DMS 273 treated with DMSO at 0.1 percent for 48 hours (cell line): ENCODE data around the gene PSMG4.

Source experiments
- DNase-seq: peaks from one replicate; lab custom pipeline; 2025; lab: John Stamatoyannopoulos, UW

The PSMG4 gene

DNA sequence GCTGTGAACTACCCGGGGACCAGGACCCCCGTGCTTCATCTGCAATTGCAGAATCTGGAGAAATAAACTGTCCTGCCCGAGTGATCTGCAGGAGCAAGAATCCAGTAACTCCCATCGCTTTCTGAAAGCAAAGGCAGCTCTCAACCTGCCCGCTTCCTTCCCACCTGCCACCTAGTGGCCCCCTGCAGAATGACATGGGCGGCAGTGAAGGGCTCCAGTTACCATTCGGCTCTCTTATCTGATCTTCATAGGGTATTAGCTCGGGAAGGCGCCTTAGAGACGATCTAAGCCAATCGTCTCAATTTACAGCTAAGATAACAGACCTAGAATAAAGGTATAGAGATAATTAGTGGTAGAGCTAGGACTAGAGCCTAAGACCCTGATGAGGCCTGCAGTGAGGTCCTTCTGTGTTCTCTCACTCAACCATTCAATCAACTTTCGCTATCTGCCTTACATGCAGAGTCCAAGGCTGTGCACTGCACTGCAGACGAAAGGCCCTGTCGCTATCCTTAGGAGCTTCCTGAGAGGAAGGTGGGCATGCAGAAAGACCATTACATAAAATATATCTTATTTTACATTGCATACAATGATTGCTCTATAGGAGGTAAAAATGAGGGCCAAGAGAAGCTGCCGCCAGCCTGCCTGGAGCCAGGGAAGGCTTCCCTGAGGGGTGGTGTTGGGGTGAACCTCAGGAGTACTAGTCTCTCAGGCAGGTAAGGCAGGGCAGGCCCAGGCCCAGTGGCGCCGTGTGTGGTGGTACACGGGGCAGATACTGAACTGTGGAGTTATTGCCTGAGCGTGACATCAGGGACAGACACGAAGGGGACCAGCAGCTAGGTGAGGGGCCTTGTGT, 7.1 kb upstream of the PSMG4 start:
- DNase-seq: peak; percentile 66

DNA sequence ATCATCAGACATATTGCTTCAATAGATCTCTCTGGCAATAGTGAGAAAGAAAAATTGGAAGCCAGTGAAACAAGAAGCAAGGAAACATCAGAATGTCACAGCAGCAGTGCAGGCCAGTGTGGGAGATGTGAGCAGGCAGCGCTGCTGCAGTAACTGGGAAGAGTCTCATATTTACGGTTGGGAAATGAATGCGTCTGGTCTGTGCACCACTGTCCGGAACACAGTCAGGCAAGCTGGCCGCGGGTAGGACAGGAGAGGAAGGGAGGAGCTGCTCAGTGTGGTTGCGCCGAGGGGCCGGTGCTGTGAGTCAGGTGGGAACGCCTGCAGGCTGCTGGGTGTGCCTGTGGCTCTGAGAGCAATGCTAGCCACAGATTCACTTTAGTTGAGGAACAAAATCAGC, 6.4 kb upstream of the PSMG4 start:
- DNase-seq: no peak

DNA sequence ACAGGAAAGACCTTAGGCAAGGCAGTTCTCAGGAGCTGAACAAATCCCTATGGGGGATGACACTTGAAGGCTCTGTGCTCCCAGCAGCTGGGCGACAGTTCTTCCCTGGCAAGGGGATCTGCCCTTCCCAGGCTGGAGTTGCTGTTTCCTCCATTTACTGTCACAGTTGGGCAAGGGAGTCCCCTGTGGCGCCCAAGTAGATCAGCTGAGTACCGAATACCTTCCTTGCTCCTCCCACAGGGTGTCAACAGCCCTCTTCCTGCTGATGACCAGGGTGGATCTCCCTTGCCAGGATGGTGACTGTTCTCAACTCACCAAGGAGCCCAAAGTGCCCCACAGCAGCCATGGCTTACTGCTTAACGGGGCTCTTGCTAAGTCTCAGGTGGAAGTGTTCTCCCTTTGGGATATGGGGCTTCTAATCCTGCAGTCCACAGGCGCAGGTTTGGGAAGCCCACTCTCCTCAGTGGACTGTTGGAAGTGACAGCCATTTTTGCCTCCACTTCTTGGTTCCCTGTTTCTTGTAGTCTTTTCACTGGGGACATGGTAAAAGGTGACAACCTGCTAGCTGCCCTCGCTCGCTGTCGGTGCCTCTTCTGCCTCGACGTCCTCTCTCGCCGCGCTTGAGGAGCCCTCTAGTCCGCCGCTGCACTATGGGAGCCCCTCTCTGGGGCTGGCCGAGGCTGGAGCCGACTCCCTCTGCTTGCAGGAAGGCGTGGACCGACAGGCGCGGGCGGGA, 5.7 kb upstream of the PSMG4 start:
- DNase-seq: no peak

DNA sequence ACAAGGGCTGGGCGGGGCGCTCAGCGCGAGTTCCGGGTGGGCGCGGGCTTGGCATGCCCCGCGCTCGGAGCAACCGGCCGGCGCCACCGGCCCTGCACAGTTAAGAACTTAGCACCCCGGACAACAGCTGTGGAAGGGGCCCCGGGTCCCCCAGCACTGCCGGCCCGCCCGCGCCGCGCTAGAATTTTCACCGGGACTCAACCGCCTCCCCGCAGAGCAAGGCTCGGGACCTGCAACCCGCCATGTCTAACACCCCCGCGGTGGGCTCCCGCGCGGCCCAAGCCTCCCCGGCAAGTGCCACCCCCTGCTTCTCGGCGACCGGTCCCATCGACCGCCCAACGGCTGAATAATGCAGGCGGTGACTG, 5.2 kb upstream of the PSMG4 start:
- DNase-seq: no peak

DNA sequence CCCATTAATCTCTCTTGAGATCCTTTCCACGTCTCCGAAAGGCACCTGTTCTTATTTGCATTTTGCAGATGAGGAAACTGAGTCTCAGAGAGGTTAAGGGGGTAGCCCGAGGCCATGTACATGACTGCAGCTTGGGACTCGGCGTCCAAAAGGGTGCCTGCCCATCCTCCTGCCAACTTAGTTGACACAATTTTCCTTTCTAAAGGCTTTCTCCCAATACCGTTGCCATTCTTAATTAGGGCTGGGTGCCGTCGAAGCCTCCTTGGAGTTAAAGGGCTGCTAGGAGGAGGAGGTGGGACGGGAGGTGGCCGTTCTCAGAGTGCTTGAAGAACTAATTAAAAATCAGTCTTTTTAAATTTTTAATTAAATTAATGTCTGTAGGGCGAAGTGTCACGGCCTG, 546 bp upstream of the PSMG4 start:
- DNase-seq: no peak

DNA sequence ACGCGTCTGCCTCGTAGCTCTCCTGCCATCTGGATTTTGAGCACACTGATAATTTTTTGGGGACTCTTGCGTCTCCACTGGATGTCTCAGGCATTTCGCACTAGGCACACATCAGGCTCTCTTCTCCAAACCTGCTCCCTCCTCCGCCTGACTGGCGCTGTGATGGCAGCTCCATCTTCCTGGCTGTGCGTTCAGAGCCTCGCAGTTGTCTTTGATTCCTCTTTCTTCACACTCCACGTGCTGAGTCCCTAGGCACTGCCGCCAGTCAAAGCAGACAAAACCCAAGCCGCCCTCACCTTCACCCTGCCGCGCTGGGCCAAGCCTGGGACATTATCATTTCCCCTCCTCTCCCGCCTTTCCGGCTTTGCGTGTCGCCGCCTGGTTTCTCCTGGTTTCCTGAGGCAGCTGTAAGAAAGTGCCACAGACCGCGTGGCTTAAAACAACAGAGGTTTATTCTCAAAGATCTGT, 778 bp downstream of the PSMG4 start:
- DNase-seq: peak; percentile 9

DNA sequence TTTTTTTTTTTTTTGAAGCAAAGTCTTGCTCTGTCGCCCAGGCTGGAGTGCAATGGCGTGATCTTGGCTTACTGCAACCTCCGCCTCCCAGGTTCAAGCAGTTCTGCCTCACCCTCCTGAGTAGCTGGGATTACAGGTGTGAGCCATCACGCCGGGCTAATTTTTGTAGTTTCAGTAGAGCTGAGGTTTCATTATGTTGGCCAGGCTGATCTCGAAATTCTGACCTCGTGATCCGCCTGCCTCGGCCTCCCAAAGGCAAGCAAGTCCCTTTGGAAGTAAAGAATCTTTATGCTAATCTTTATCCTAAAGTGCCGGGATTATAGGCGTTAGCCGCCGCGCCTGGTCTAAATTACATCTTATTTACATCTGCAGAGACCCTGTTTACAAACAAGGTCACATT, 1.5 kb downstream of the PSMG4 start:
- no peak for DNase-seq

DNA sequence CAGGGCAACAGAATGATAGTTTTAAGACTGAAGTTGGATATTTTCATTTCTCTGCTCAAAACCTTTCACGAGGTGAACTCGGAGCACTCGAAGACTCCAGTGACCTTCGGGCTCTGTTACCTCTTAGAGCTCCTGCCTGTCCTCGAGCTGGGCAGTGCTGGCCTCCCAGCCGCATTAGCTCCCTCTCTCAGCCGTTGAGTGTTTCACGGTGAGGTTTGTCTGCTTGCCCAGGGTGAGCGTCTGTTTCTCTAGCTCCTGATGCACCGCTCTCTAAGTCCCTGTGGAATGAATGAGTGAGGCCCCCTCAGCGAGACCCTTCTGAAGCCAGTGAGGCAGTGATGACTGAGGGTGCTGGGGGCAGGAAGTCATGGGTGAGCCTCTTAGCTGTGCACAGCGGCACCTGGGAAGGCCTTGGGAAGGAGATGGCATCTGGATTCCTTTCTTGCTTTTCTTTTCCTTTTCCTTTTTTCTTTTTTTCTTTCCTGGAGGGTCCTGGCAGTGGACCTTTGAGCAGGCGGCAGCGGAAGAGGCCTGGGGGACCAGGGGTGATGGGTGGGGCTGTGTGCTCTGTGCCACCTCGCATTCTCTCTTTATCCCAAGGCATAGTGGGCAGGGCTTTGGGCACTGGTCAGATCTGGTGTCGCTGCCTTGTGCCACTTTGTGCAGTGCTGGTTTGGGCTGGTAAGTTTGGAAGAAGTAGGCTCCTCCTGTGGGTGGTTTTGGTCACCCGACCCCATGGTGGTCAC, 2.2 kb downstream of the PSMG4 start:
- no peak for DNase-seq

DNA sequence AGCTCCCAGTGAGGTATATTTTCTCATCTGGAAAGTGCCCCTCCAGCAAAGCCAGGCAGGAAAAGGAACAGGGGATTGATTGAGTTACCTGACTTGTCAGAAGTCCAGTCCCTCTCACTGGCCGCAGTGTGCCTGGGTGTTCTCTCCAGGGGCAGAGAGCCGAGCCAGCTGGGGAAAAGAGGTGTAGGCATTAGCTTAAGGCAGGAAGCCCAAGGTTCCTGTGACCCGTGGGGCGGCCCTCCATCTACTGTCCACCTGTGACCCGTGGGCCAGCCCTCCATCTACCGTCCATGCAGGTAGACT, 2.7 kb downstream of the PSMG4 start:
- DNase-seq: no peak

DNA sequence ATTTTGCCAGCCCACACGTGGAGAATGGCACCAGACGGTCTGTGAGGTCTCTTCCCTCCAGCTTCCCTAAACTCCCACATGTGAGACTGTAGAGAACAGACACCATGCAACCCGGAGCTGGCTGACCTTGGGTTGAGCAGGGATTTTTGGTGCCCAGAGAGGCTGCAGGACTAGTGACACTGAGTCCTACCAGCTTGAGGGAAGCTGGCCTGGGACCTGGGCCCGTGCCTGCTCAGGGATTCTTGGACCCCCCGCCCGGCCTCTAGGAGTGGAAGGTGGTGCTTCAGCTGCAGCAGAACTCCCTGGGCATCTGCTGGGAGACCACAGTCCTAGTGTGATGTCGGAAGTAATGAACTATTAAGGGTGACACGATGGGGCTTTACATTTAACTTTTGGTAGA, 3.2 kb downstream of the PSMG4 start:
- DNase-seq: no peak

DNA sequence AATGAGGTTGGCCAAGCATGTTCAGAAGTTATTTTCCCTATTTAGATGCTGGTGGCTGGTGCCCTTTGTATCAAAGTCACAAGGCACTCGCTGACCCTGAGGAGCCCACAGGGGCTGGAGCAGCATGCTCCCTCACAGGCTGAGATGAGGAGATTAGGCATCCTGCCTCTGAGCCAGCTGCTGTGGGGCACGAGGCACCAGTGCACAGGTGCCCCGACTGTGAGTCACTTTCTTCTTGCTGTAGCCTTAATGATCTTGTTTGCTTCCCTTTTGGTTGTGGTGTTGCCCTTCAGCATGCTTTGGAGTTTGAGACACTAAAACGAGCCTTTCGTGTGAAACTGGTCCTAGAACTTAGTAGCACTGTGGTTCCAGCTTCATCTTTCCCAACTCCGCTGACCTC, 4.3 kb downstream of the PSMG4 start:
- no peak for DNase-seq

DNA sequence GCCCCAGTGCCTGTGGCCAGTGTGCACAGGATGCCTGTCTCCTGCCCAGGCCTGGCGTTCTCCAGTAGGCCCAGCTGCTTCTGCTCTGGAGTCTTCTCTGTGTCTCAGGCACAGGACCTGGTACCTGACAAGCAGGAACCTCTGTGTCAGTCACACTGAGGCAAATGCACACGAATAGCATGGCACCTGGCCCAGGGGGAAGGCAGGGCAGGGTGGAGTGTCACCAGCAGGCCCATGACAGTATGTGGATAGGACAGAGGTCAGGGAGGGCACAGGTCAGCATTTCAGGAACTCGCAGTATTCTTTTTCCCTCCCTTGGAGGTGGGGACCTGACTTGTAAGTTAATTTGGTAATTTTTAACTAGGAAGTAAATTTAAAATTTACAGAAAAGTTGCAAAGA, 5.6 kb downstream of the PSMG4 start:
- DNase-seq: no peak

DNA sequence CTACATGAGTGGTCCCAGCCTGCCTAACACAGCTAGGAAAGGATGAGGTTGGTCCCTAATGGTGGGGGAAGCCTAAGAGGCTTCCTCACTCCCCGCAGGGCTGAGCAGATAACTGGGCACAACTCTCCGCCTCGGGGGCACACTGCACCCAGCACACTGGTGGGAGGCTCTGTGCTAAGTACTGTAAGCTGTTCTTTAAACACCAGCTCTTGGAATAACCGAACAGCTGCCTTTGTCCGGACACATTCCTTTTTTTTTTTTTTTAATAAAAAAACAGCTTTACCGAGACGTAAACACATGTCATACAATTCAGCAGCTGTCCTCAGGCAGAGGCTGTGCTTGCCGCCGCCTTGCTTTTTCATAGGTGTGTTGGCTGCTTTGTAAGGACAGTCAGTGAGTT, 6.9 kb downstream of the PSMG4 start:
- no peak for DNase-seq

DNA sequence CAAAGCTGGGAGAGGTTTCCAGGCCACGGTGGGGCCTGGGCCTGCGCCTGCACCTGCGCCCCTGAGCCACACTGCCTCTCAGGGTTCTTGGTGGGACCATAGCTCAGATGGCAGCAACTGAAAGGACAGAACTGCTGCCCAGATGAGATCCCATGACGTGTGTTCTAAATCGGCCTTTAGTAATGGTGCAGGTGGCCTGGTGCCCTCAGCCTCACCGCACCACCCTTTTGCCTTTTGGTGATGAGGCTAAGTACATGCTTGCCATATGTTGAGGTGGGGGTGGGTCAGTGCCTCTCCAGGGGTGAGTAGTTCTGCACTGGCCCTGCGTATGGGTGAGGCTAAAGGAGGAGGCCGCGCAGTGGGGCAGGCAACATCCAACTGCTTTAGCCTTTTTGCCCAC, 7.4 kb downstream of the PSMG4 start:
- no peak for DNase-seq

DNA sequence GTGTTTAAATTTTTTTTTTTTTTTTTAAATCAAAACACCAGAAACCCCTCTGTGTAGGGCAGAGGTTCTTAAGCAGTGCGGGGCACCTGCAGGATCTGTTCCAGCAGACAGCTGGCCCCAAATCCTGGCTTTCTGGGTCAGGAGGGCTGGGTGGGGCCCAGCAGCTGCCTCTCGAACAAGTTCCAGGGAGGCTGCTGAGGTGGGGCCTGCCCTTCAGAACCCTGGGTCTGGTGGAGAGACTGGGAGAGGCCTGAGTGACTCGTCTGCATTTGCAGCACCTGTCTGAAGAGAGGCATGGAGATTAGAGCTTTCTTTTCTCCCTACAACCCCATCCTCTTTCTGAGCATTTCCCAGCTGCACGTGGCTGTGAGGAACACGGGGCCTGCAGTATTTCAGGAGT, 8.4 kb downstream of the PSMG4 start:
- DNase-seq: no peak

DNA sequence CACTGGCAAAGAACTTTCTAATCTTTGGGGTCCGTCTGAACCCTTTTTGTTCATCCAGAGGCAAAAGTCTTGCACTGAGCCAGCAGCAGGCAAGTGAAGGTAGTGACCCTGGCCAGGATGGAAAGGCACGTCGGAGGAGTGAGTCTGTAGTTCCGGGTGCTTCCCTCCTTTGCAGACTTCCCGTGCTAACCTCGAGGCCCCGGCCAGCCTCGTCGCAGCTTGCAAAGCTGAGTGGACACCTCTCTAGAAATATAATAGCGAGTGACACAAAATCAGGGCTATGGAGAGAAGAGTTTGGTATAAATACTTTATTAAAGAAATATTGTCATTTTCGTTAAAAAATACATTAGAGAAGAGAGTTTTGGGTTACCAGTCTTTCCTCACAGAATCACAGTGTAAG, 9.9 kb downstream of the PSMG4 start:
- DNase-seq: no peak

DNA sequence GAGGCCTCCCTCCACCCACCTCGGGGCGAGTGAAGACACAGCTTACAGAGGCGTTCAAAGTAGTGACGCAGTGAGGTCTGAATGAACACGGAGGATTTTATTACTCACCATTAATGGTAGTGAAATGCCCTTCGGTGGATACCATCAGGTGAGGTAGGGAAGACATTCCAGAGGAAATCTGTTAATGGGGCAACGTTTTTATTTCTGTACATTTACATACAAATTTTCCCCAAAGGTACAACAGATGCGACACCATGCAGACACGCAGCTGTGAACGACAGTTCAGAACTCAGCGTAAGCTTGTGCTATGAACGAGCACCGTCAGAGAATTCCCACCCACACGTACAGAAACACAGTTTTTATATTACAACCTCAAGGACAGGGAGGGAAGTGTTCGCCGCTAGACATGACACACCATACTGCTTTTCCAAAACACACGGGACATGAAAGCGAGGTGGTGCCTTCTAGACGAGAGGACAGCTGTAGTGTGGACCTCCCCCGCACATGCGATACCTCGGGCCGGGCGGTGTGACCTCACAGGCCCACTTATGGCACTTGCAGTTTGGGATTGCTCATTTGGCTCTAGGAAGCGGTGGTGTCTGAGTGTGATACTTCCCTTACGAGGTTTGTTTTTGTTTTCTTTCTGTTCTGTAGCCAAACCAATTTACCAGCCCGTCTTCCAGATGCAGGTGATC, 10.7 kb downstream of the PSMG4 start:
- DNase-seq: no peak

DNA sequence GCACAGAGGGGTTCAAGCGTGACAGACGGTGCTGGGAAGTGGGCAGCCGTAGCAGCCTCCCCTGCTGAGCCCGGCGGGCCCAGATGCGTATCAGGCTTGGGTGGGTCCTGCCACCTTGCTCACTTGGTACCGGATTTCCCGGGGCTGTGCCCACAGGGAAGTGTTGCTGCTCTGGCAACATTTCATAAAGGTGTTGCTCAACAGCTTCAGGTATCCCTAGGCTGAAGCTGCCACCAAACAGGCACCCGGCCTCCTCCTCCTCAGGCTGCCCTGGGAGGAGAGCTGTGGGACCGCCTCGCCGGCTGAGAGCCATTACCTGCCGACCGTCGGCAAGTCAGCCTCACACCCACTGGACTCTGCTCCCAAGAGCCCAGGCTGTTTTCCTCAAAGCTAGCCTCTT, 11.5 kb downstream of the PSMG4 start:
- no peak for DNase-seq

DNA sequence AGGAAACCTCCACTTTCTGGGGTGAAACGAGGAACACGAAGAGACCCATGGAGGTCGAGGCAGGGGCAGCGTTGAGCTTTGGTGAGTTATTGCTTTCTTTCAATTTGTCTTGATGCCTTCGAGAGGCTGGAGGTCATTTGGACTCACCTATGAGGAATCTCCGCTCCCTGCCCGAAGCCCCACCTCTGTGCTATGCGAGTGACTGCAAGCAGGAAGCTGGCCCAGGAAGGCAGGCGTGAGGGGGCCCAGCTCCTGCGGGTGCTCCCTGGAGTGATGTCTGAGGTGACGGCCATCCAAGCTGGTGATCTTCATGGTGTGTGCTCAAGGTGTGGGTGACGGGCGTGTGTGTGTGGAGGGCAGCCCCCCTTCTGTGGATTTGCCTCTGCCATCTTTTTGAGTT, 13.0 kb downstream of the PSMG4 start:
- DNase-seq: no peak

DNA sequence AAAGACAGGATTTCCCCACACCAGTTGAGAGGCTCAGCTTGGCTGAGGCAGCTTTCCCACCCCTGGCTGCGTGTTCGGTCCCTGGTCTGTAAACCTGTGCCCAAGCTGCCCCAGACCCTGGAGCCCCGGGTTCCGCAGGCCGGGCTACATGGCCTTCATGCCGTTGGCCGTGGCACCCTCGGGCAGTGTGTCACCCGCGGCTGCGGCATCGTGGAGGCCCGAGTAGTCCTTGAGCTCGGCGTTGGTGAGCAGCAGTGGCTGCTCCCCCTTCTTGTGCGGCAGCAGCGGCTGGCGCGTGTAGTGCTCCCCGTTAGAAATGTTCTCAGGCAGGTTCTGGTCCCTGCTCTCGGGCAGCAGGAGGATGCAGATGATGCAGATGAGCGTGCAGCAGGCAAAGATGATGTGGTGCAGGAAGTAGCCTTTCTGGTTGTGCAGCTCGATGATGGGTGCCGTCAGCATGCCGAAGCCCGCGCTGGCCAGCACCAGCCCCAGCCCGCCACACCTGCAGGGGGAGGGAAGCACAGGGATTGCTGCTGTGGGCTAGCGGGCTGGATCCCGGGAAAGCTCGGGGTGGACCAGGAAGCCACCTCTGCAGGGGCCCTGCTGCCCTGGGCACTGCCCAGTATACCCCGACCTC, 14.3 kb downstream of the PSMG4 start:
- DNase-seq: no peak

DNA sequence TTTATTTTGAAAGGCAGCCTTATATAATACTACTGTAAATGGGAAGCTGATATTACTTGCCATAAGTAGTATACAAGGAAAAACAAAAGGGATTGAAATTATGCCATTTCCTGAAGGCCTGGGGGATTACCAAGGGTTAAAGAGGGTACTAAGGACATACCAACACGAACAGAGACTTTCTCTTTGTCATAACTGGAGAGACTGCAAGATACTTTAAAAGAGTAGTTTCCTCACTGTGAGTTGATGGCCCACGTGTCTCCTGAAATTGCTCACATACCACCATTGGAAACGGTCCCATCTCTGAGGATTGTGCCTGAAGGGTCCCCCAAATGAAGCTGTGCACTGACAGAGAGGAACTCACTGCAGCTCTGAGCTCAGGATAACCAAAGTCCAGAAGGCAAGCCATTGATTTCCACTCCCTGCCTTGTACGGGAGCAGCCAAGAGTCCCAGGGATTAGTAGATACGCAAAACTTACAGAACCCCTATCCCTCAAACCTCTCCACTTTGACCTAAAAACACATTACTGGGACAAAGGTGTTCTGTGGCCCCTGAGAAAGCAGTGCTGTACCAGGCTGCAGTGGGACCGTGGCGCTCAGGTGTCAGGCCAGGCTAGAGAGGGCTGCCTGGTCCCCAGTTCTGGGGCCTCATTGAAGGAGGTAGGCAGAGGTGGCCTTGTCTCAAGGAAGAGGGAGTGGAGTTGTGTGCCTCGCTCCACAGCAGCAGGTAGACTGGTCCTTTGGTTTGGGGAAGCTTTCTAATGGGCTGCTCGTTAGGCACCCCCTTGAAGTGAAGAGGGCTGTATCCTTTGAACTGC, 15.2 kb downstream of the PSMG4 start:
- DNase-seq: no peak
